ENCODE data around the gene PRKN.

Gene PRKN

GRCh38 chr6:162416831-162417537 is 310.6 kb downstream of the PRKN start:
- in situ Hi-C loops (cut with MboI; ENCODE audit: low sequenced_read_pairs, unreplicated experiment), result no loop called here
- TF ChIP-seq, protein P1, sequence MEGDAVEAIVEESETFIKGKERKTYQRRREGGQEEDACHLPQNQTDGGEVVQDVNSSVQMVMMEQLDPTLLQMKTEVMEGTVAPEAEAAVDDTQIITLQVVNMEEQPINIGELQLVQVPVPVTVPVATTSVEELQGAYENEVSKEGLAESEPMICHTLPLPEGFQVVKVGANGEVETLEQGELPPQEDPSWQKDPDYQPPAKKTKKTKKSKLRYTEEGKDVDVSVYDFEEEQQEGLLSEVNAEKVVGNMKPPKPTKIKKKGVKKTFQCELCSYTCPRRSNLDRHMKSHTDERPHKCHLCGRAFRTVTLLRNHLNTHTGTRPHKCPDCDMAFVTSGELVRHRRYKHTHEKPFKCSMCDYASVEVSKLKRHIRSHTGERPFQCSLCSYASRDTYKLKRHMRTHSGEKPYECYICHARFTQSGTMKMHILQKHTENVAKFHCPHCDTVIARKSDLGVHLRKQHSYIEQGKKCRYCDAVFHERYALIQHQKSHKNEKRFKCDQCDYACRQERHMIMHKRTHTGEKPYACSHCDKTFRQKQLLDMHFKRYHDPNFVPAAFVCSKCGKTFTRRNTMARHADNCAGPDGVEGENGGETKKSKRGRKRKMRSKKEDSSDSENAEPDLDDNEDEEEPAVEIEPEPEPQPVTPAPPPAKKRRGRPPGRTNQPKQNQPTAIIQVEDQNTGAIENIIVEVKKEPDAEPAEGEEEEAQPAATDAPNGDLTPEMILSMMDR (IDR thresholded peaks at IDR 0.05; ENCODE audit: borderline replicate concordance, control extremely low read depth, extremely low read depth, insufficient read depth, missing control alignments), result no peak
- no peak for DNase-seq (ENCODE audit: low spot score)

GRCh38 chr6:162416307-162416706 is 311.3 kb downstream of the PRKN start:
- TF ChIP-seq, protein P1 (IDR thresholded peaks at IDR 0.05; ENCODE audit: borderline replicate concordance, control extremely low read depth, extremely low read depth, insufficient read depth, missing control alignments), result no peak

DNA sequence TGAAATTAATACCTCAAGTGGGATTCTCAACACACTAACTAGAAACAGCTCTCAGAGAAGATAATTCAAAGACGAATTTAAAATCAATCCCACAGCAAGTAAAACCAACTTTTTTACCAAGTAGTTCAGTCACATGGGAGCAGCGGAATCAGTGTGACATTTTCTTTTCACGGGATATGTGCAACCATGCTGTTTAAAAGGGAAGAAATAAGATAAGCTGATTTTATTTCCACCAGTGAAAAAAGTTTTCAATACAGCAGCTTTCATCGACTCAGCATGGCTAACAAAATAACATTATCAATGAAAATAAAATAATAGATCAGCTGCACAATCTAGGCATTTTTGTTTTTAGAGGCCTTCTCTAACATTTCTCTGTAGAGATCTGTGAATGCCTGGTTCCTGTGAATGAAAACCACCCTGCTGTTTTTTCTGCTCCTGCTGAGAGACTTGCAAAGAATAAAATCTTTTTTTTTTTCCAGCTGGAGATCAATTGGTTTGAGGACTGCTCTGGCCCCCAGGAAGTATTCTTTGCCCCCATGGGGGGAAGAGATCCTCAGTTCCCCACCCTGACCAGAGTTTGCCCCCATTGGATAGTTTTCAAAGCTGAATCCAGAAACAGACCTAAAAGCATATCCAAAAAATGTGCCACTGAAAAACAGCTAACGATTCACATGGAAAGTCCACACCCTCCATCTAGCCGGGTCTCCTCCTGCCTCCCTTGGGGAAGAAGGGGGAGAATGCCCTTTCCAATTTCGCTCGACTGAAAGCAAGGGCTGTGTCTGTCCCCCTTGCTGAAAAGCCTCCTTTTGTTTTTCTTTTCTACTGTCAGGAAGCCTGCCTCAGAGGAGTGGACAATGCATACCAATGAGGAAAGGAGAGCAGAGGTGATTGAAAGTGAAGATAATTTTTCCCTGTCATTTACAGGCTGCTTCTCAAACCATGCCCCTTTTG is 317.6 kb downstream of the PRKN start:
- DNase-seq (ENCODE audit: low spot score), result no peak
- in situ Hi-C loops (cut with MboI; ENCODE audit: low sequenced_read_pairs, unreplicated experiment), result no loop called here
- TF ChIP-seq, protein P1 (IDR thresholded peaks at IDR 0.05; ENCODE audit: borderline replicate concordance, control extremely low read depth, extremely low read depth, insufficient read depth, missing control alignments), result no peak

More at GRCh38 chr6:162416307-162416706, 311.3 kb downstream of the PRKN start:
- no peak for DNase-seq (ENCODE audit: low spot score)
- in situ Hi-C loops (cut with MboI; ENCODE audit: low sequenced_read_pairs, unreplicated experiment), result no loop called here

GRCh38 chr6:162408826-162409535 is 318.6 kb downstream of the PRKN start:
- TF ChIP-seq, protein P1 (IDR thresholded peaks at IDR 0.05; ENCODE audit: borderline replicate concordance, control extremely low read depth, extremely low read depth, insufficient read depth, missing control alignments), result no peak
- no peak for DNase-seq (ENCODE audit: low spot score)
- in situ Hi-C loops (cut with MboI; ENCODE audit: low sequenced_read_pairs, unreplicated experiment), result no loop called here

- in situ Hi-C loops (cut with MboI; ENCODE audit: low sequenced_read_pairs, unreplicated experiment), result no loop called here
- DNase-seq (ENCODE audit: low spot score), result no peak
- TF ChIP-seq, protein P1 (IDR thresholded peaks at IDR 0.05; ENCODE audit: borderline replicate concordance, control extremely low read depth, extremely low read depth, insufficient read depth, missing control alignments), result no peak
Observed at GRCh38 chr6:162404951-162405350, 322.6 kb downstream of the PRKN start.

- no peak for DNase-seq (ENCODE audit: low spot score)
- TF ChIP-seq, protein P1 (IDR thresholded peaks at IDR 0.05; ENCODE audit: borderline replicate concordance, control extremely low read depth, extremely low read depth, insufficient read depth, missing control alignments), result no peak
- in situ Hi-C loops (cut with MboI; ENCODE audit: low sequenced_read_pairs, unreplicated experiment), result no loop called here
Observed at GRCh38 chr6:162403031-162403430, 324.5 kb downstream of the PRKN start.

Data from GM13976 (cell line).